ENCODE measurements around the gene RBBP6.
A peak's percentile ranks its signal among the peaks of the same experiment; 100 is the strongest.
"Not testable (repeated sequence)": the region's sequence is repeated elsewhere in the genome, so short reads cannot be mapped to it uniquely, and the experiment has no call there.

The RBBP6 gene

GRCh38 chr16:24572069-24572468, 32.7 kb downstream of the RBBP6 start:
- DNase-seq (ENCODE audit: extremely low read depth, insufficient read length) = no peak
- Histone ChIP-seq H3K4me3 (replicated peaks; ENCODE audit: low read depth, low read length) (no peak overlapping the region), H3K36me3 (ENCODE audit: control insufficient read depth, insufficient read depth, low read length) (peaks cover 12% of the 10 kb centered on the region), H3K27me3 (replicated peaks; ENCODE audit: control insufficient read depth, insufficient read depth, low read length) (no peaks in the 10 kb centered on the region)
- no peak for TF ChIP-seq CTCF (IDR thresholded peaks at IDR 0.05; ENCODE audit: insufficient read depth, low read length, poor library complexity, severe bottlenecking)

GRCh38 chr16:24573141-24573540, 33.8 kb downstream of the RBBP6 start:
- no peak for DNase-seq (ENCODE audit: extremely low read depth, insufficient read length)
- Histone ChIP-seq H3K36me3 (ENCODE audit: control insufficient read depth, insufficient read depth, low read length) (peaks cover 8% of the 10 kb centered on the region), H3K4me3 (replicated peaks; ENCODE audit: low read depth, low read length) (no peak overlapping the region), H3K27me3 (replicated peaks; ENCODE audit: control insufficient read depth, insufficient read depth, low read length) (no peaks in the 10 kb centered on the region)
- TF ChIP-seq CTCF (IDR thresholded peaks at IDR 0.05; ENCODE audit: insufficient read depth, low read length, poor library complexity, severe bottlenecking) = no peak

GRCh38 chr16:24574515-24575485, 35.4 kb downstream of the RBBP6 start:
- not testable (repeated sequence) for H3K36me3 ChIP-seq (ENCODE audit: control insufficient read depth, insufficient read depth, low read length); H3K27me3 ChIP-seq (replicated peaks; ENCODE audit: control insufficient read depth, insufficient read depth, low read length); H3K4me3 ChIP-seq (replicated peaks; ENCODE audit: low read depth, low read length); DNase-seq (ENCODE audit: extremely low read depth, insufficient read length)

GRCh38 chr16:24575791-24576190, 36.4 kb downstream of the RBBP6 start:
- H3K36me3 ChIP-seq (ENCODE audit: control insufficient read depth, insufficient read depth, low read length); H3K4me3 ChIP-seq (replicated peaks; ENCODE audit: low read depth, low read length); H3K27me3 ChIP-seq (replicated peaks; ENCODE audit: control insufficient read depth, insufficient read depth, low read length); DNase-seq (ENCODE audit: extremely low read depth, insufficient read length): not testable (repeated sequence)

GRCh38 chr16:24577167-24577566, 37.8 kb downstream of the RBBP6 start:
- TF ChIP-seq CTCF (IDR thresholded peaks at IDR 0.05; ENCODE audit: insufficient read depth, low read length, poor library complexity, severe bottlenecking) = no peak
- DNase-seq (ENCODE audit: extremely low read depth, insufficient read length) = no peak

GRCh38 chr16:24580665-24581064, 41.3 kb downstream of the RBBP6 start:
- TF ChIP-seq CTCF (IDR thresholded peaks at IDR 0.05; ENCODE audit: insufficient read depth, low read length, poor library complexity, severe bottlenecking) = peak; percentile 25
- no peak for DNase-seq (ENCODE audit: extremely low read depth, insufficient read length)
- Histone ChIP-seq H3K36me3 (ENCODE audit: control insufficient read depth, insufficient read depth, low read length) (no peaks in the 10 kb centered on the region), H3K4me3 (replicated peaks; ENCODE audit: low read depth, low read length) (no peak overlapping the region), H3K27me3 (replicated peaks; ENCODE audit: control insufficient read depth, insufficient read depth, low read length) (no peaks in the 10 kb centered on the region)

More at GRCh38 chr16:24577167-24577566, 37.8 kb downstream of the RBBP6 start:
- Histone ChIP-seq H3K36me3 (ENCODE audit: control insufficient read depth, insufficient read depth, low read length) (no peaks in the 10 kb centered on the region), H3K27me3 (replicated peaks; ENCODE audit: control insufficient read depth, insufficient read depth, low read length) (no peaks in the 10 kb centered on the region), H3K4me3 (replicated peaks; ENCODE audit: low read depth, low read length) (no peak overlapping the region)

All from GM06990 (cell line).